T-helper 17 cell (primary cell): ENCODE data around the gene RBL2. TPM values are rescaled to one million over a fixed set of nuclear protein-coding genes. Genes with fewer than 3 reads are reported as not detected.
"Not testable (repeated sequence)": the region's sequence is repeated elsewhere in the genome, so short reads cannot be mapped to it uniquely, and the experiment has no call there.

Experiments
- ATAC-seq: fragments of 150-1000 bp; cut with Tn5 transposase; 2 replicates; pipeline ENCODE4 v1.10.0; 2021; ENCODE audit warnings: mild to moderate bottlenecking, moderate library complexity
- DNase-seq, 3 donors: peaks; one replicate each; pipeline versions ENCODE4 v3.0.0 to v3.0.0-alpha.2; 2020 to 2021
- H3K9me3 ChIP-seq: one replicate; pipeline ENCODE4 v1.7.0; 2013; ENCODE audit warnings: low read length, mild to moderate bottlenecking; ENCODE audit not compliant: control insufficient read depth, poor library complexity, severe bottlenecking
- H3K27ac Mint-ChIP-seq: one replicate; pipeline ENCODE4 v1.8.0; 2022; ENCODE audit warnings: mild to moderate bottlenecking, moderate library complexity, mixed read lengths
- H3K27me3 Mint-ChIP-seq: one replicate; pipeline ENCODE4 v1.8.0; 2022; ENCODE audit warnings: mixed read lengths
- H3K36me3 Mint-ChIP-seq: one replicate; pipeline ENCODE4 v1.8.0; 2022; ENCODE audit warnings: low read depth, mixed read lengths
- H3K4me1 Mint-ChIP-seq: one replicate; pipeline ENCODE4 v1.8.0; 2022; ENCODE audit warnings: mild to moderate bottlenecking, mixed read lengths
- H3K4me3 Mint-ChIP-seq: one replicate; pipeline ENCODE4 v1.8.0; 2022; ENCODE audit warnings: mild to moderate bottlenecking, moderate library complexity, mixed read lengths
- total RNA-seq, 4 donors: library from RNA in 2 of 4; stranded (reverse) in 2 of 4; gene quantifications; one replicate each; pipeline ENCODE4 v1.2.3 and lab custom pipeline; 2022 to 2026

RBL2 gene
- total RNA-seq, 2 donors from 2014 or later = 168 to 195 TPM

DNA sequence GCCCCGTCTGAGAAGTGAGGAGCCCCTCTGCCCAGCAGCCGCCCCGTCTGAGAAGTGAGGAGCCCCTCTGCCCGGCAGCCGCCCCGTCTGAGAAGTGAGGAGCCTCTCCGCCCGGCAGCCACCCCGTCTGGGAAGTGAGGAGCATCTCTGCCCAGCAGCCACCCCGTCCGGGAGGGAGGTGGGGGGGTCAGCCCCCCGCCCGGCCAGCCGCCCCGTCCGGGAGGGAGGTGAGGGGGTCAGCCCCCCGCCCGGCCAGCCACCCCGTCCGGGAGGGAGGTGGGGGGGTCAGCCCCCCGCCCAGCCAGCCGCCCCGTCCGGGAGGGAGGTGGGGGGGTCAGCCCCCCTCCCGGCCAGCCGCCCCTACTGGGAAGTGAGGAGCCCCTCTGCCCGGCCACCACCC lies 105.1 kb downstream of the RBL2 start:
- H3K9me3 ChIP-seq, ATAC-seq, H3K36me3 Mint-ChIP-seq, H3K27me3 Mint-ChIP-seq, H3K27ac Mint-ChIP-seq, H3K4me3 Mint-ChIP-seq, DNase-seq: not testable (repeated sequence)
- peaks cover 14% of the 10 kb centered on the region for H3K4me1 Mint-ChIP-seq

DNA sequence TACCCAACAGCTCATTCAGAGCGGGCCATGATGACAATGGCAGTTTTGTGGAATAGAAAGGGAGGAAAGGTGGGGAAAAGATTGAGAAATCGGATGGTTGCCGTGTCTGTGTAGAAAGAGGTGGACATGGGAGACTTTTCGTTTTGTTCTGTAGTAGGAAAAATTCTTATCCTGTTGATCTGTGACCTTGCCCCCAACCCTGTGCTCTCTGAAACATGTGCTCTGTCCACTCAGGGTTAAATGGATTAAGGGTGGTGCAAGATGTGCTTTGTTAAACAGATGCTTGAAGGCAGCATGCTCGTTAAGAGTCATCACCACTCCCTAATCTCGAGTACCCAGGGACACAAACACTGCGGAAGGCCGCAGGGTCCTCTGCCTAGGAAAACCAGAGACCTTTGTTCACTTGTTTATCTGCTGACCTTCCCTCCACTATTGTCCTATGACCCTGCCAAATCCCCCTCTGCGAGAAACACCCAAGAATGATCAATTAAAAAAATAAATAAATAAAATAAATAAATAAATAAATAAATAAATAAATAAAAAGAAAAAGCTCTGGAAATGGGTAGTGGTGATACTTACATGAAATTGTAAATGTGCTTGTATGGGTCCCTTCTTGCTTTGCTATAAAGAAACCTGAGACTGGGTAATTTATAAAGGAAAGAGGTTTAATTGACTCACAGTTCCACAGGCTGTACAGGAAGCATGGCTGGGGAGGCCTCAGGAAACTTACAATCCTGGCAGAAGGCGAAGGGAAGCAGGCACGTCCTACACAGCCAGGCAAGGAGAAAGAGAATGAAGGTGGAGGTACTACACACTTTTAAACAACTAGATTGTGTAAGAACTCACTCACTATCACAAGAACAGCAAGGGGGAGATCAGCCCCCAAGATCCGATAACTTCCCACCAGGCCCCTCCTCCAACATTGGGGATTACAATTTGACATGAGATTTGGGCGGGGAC lies 105.8 kb downstream of the RBL2 start:
- not testable (repeated sequence) for H3K27me3 Mint-ChIP-seq, H3K9me3 ChIP-seq, ATAC-seq, H3K36me3 Mint-ChIP-seq, H3K27ac Mint-ChIP-seq, H3K4me3 Mint-ChIP-seq, DNase-seq
- peaks cover 16% of the 10 kb centered on the region for H3K4me1 Mint-ChIP-seq

Other genes starting within 250 kb of the RBL2 start
- gene AKTIP, start 68.7 kb downstream of the RBL2 start, total RNA-seq = 10 to 100 TPM; 28.5 to 32.4 TPM